GM11168 (cell line): ENCODE measurements around the gene IFNA10.
"Not testable (repeated sequence)": the region's sequence is repeated elsewhere in the genome, so short reads cannot be mapped to it uniquely, and the experiment has no call there.

ENCODE experiments used
- in situ Hi-C: fragments of 300-500 bp; cut with MboI; formaldehyde crosslinking; loops from one replicate; pipeline ENCODE4 v1.12.0; 2022; ENCODE audit warnings: low sequenced_read_pairs; ENCODE audit not compliant: unreplicated experiment

The IFNA10 gene

DNA sequence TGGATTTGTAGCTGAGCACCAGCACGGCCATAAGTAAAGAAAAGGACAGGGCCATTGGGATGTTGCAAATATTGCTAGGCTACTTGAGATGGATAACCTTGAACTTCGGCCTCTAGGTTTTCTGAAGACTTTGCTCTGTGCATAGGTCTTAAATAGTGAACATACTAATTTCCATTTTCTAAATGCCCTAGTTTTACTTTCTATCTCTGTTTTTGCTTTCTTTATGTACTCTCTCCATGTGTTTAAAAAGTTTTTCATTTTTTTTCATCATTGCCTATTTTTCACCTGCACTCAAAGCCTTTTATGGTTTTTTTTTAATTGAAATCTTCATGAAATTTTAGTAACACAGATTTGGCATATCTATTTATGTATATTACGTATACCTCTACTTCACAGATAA, at the start of gene IFNA10:
Gene IFNA10 (minus strand): TSS at position 101 of the 400 bp plus-strand sequence. CDS start 46 bp downstream, at position 55.
- in situ Hi-C loops: not testable (repeated sequence)

DNA sequence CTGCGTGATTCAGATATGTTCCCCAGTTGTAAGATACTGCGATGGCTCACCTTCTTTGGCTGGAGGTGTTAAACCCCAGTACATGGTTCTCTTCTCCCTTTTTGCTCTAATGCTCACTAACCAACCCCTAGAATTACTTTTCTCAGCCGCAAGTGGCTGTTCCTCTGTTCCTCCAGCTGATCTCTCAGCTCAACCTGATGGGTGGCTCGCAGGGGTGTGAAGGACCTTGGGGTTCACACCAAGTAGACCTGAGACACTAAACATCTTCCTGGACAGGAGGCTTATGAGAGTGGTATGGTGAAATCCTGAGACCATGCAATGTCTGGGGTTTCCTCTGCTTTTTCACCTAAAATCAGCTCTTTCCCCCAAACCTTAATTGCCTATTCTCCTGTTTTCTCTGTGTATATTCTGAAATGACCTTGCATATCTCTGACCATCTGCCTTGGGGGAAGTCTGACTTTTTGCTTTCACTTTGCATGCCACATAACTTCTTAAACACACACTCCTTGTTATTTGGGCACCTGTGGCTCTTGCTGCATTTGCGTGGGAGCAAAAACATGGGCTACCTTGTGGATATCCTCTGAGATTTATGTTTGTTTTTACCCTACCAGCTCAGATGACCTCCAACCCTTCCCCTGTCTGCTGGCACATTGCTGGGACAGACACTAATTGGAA, 48.7 kb upstream of the IFNA10 start:
- in situ Hi-C loops: no loop called here

DNA sequence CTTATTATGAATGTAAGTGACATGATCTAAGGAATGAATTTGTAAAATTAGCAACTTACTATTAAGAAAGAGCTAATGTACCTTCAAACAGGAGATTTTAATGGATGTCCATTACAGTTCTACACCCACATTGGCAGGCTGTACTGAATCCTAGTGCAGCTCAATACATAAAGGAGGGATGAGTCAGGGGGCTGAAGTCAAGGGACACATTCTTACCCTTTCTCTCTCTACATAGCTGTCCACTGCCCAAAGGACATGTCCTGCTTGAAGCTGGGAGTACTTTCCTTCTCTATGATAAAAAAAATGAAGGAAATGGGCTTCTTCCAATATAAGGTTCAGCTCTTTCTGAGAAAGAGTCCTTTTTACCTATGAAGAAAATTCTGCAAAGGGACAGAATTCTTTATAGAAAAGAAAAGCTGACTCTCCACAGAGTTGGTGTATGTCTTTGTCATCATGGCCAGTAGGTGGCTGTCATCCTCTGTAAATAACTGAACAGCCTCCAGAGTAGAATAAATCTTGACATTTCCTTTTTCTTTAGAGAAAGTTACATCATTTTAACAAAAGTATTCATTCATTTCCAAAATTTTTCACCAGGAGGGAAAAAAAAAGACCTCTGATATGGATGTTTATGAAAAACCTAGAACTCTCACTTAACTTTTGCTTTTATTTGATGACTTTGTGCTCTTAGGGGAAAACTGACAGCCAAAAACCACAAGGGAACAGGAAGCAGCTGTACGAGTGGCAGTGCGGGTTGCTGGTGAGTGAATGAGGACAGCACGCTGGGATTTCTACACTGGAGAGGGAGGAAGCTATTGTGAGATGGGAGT, 46.0 kb upstream of the IFNA10 start:
- in situ Hi-C loops: no loop called here

DNA sequence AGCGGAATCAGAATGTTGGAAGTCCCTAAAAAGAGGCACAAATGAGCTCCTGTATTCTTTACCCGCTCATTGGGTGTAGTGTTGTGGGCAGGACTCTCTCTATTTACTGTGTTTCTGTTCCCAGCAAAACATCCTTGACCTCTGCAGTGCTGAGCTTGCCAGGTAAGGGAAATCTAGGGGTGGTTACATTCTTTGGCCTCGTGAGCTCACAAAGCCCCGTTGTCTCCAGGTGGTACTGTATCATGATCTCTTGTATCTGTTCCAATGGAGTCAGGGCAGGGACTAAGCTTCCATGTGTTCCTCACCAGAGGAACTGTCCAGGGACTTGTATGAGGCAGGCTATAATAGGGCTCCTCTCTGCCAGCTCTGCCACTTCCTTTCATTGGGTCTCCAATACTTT, 44.7 kb upstream of the IFNA10 start:
- in situ Hi-C loops: no loop called here

DNA sequence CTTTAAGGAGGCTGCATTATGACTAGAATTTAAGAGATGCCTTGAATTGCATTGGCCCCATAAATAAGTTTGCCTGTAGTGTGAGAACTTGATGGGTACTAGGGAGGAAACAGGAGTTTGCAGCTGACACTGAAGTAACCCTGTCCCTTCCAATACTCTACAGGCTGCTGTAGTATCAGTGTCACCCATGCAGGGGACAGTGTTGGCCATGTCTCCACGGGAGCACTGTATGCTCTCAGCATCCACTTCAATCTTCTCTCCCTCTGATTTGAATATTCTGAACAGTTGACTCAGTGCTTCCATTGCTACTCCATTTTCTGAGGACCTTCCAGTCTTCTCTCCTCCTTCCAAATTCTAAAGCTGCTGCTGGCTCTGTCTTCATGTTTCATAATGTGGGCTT, 44.2 kb upstream of the IFNA10 start:
- in situ Hi-C loops: no loop called here

DNA sequence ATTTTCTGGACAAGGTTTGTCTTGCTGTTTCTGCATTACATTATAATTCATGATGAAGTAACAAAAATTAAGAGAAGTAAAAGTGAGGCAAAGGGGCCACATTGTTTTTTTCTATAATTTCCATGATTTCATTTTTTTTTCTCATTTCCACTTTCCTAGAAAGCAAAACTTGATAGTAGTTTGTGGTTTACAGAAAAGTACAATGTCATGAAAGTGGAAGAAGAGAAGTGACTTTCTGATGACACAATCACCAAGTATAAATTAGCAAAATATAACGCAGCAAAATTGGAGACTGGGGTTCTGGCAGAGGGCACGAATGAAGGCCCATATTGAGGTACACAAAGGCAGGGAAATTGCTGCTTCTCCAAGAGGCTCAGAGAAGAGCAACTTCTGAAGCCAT, 37.9 kb upstream of the IFNA10 start:
- in situ Hi-C loops: loop anchor here (25.0 kb wide), 1 partner anchor 542 kb away; no protein-coding TSS in a partner anchor

DNA sequence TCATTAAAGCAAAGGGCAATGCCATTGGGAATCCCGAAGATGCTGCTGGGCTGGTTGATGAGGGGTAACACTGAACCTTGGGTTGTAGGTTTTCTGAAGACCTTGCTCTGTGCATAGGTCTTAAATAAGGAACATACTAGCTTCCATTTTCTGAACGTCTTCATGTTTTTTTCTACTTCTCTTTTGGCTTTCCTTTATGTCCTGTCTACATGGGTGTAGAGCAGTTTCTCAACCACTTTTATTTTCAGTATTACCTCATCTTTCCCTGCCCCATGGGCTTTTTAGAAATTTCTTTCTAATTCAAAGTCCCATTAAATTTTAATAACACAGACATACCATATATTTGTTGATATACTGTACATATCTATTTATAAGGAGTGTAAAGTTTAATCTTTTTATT, 33.0 kb upstream of the IFNA10 start, which contains the start of gene IFNA14:
Gene IFNA14 (minus strand): TSS at position 95 of the 400 bp plus-strand sequence. CDS start 70 bp downstream, at position 25.
- in situ Hi-C loops: loop anchor here (25.0 kb wide), 1 partner anchor 547 kb away; no protein-coding TSS in a partner anchor

DNA sequence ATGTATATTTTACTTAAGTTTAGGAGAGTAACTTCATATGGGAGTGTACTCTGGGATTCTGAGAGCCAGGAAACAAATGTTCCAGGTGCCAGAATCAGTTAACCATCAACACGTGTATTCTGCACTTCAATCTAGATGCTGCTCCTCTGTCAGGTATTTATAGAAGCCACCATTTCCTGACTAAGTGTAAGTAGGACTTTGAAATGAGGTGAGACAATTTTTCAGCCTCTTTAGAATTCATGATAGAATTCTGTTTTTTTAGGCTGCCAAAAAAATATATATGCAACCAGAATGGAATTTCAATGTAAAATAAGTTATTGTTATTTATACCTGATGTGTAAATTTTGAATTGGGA, 29.4 kb upstream of the IFNA10 start:
- in situ Hi-C loops: loop anchor here (25.0 kb wide), 1 partner anchor 551 kb away; no protein-coding TSS in a partner anchor

DNA sequence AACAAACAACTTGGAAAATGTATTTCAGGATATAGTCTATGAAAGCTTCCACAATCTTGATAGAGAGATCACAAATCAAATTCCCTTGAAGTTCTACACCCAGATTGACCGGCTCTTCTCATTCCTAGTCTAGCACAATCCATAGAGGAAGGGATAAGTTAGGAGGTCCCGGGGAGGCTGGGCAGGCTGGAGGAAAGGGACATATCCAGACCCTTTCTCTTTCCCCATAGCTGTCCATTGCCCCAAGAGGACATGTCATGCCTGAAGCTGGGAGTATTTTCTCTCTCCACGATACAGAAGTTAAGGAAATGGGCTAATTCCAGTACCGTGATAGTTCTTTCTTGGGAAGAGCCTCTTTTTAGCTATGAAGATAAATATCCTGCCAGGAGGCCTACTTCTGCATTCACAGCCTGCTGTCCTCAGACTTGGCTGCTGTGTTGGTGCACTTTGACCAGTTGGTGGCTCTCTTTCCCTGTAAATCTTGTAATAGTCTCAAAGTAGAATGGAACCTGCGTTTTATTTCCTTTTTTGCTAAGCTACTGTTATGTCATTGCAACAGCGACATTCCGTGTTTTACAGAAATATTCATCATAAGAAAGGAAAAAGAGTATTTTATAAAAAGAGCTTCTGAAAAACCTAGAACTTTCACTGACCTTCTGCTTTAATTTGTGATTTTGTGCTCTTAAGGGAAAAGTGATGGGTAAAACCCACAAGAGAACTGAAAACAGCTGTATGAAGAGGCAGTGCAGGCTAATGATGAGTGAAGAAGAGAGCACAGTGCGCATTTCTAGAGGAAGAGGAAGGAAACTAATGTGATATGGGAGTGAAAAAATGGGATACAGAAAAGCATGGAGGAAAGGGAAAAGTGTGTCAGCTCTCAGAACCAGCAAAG, 28.8 kb upstream of the IFNA10 start:
- in situ Hi-C loops: loop anchor here (25.0 kb wide), 1 partner anchor 552 kb away; no protein-coding TSS in a partner anchor

DNA sequence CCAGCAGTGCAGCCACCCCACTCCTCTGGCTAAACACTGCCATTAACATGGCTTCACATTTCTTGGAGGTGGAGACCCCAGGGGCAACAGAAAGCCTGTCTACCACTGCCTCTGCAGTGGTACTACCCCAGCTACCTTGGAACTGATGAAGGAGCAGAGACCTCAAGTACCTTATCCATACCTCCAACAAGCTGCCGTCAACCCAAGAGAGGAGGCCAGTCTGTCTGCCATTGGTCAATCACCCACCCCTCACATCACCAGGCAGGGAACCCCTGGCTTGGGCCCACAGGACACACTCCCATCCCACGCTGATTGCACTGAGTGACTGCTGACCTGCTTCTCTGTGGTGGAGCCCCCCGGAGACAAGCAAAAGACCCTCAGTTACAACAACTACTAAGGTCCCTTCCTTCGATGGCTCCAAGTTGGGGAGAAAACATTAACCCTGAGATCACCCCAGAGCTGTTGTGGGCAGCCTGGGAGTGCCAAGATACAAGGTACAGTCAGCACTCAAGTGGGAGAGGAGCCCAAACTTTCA, 27.3 kb upstream of the IFNA10 start:
- in situ Hi-C loops: loop anchor here (25.0 kb wide), 1 partner anchor 553 kb away; no protein-coding TSS in a partner anchor

DNA sequence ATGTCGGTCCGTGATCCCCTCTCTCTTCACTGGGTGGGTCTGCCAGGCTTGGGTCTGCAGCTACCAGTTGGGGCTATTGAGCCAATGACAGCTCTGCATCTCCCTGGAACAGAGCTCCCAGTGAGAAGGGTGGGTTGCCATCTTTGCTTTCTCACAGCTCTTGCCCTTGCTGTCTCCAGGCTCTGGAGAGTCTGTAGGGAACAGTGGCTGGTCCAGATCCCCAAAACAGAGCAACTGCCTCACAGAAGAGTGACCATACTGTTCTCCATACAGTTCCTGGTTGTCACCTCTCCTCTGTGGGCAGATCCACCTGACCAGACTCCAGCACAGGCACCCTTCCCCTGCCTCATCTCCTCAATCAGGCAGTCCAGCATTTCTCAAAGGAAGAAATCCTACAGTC, 26.3 kb upstream of the IFNA10 start:
- in situ Hi-C loops: loop anchor here (25.0 kb wide), 1 partner anchor 554 kb away; no protein-coding TSS in a partner anchor

DNA sequence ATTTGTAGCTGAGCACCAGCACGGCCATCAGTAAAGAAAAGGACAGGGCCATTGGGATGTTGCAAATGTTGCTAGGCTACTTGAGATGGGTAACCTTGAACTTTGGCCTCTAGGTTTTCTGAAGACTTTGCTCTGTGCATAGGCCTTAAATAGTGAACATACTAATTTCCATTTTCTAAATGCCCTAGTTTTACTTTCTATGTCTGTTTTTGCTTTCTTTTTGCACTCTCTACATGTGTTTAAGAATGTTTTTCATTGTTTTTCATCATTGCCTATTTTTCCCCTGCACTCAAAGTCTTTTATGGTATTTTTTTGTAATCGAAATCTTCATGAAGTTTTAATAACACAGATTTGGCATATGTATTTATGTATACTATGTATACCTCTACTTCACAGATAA, 21.2 kb upstream of the IFNA10 start, which contains the start of gene IFNA17:
Gene IFNA17 (minus strand): TSS at position 101 of the 400 bp plus-strand sequence. CDS start 49 bp downstream, at position 52.
- in situ Hi-C loops: loop anchor here (25.0 kb wide), 1 partner anchor 559 kb away; no protein-coding TSS in a partner anchor

DNA sequence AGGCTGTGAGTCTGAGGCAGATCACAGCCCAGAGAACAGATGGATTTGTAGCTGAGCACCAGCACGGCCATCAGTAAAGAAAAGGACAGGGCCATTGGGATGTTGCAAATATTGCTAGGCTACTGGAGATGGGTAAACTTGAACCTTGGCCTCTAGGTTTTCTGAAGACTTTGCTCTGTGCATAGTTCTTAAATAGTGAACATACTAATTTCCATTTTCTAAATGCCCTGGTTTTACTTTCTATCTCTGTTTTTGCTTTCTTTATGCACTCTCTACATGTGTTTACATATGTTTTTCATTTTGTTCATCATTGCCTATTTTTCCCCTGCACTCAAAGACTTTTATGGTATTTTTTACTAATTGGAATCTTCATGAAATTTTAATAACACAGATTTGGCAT, 10.3 kb upstream of the IFNA10 start, which contains the start of gene IFNA16:
Gene IFNA16 (minus strand): TSS at position 101 of the 400 bp plus-strand sequence. CDS start 6 bp downstream, at position 95.
- in situ Hi-C loops: not testable (repeated sequence)

DNA sequence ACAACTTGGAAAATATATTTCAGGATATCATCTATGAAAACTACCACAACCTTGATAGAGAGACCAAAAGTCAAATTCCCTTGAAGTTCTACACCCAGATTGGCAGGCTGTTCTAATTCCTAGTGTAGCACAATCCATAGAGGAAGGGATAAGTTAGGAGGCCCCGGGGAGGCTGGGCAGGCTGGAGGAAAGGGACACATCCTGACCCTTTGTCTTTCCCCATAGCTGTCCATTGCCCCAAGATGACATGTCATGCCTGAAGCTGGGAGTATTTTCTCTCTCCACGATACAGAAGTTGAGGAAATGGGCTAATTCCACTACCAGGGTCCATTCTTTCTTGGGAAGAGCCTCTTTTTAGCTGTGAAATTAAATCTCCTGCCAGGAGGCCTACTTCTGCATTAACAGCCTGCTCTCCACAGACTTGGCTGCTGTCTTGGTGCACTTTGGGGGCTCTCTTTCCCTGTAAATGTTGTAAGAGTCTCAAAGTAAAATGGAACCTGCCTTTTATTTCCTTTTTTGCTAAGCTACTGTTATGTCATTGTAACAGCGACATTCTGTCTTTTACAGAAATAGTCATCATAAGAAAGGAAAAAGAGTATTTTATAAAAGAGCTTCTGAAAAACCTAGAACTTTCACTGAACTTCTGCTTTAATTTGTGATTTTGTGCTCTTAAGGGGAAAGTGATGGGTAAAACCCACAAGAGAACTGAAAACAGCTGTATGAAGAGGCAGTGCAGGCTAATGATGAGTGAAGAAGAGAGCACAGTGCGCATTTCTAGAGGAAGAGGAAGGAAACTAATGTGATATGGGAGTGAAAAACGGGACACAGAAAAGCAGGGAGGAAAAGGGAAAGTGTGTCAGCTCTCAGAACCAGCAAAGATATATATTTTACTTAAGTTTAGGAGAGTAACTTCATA, 6.7 kb upstream of the IFNA10 start:
- in situ Hi-C loops: not testable (repeated sequence)

DNA sequence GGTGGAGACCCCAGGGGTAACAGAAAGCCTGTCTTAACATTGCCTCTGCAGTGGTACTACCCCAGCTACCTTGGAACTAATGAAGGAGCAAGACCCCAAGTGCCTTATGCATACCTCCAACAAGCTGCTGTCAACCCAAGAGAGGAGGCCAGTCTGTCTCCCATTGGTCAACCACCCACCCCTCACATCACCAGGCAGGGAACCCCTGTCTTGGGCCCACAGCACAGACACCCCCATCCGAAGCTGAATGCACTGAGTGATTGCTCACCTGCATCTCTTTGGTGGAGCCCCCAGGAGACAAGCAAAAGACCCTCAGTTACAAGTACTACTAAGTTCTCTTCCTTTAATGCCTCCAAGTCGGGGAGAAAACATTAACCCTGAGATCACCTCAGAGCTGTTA, 5.2 kb upstream of the IFNA10 start:
- in situ Hi-C loops: not testable (repeated sequence)

DNA sequence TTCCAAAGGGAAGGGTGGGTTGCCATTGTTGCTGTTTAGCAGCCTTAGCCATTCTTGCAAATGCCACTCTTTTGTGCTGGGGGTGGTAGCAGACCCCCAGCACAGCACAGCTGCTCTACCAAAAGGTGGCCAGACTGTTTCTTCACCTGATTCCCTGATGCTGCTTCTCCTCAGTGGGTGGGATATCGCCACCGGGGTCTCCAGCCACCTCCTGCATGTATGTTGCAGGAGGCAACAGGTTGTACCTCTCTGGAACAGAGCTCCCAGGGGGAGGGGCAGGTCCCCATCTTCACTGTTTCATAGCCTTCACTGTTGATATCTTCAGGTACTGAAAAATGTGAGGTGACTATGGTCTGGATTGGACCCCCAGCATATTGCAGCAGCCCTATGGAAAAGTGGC, 3.8 kb upstream of the IFNA10 start:
- in situ Hi-C loops: not testable (repeated sequence)

DNA sequence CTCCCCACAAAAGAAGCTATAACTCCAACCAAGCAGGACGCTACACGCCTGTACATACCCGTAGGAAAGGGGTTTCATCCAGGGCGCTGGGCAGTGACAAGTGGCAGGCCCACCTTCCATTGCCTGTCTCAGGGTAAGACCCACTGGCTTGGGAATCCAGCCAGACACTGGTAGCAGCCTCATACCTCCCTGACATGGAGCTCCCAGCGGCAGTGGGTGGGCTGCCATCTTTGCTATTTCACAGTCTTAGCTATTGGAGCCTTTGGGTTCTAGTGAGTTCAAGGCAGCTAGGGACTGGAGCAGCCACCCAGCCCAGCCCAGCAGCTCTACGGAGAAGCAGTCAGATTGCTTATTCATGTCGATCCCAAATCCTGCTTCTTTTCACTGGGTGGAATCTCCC, 3.4 kb upstream of the IFNA10 start:
- in situ Hi-C loops: no loop called here

DNA sequence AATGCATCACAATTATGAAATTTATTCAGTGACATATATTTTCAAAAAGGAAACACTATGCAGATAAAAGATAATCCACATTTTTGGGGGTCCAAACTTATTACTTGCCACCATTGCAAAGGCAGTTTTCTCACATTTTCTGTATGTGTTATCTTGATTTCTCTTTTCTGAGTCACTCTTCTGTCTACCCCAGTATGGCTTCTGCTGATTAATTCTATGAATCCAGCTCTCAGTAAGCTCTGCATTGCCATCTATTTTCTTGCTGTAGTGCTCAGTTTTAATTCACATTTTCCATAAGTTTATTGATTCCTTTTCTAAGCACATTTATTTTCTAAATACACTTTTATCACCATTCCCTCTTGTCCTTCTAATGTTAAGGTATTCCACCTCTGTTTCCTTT, 1.7 kb downstream of the IFNA10 start:
- in situ Hi-C loops: no loop called here

DNA sequence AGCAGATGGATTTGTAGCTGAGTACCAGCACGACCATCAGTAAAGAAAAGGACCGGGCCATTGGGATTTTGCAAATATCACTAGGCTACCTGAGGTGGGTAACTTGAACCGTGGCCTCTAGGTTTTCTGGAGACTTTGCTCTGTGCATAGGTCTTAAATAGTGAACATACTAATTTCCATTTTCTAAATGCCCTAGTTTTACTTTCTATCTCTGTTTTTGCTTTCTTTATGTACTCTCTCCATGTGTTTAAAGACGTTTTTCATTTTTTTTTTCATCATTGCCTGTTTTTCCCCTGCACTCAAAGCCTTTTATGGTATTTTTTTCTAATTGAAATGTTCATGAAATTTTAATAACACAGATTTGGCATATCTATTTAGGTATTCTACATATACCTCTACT, 4.8 kb downstream of the IFNA10 start, which contains the start of gene IFNA7:
Gene IFNA7 (minus strand): TSS at position 101 of the 400 bp plus-strand sequence. CDS start 40 bp downstream, at position 61.
- in situ Hi-C loops: not testable (repeated sequence)
